ENCODE measurements around the gene TSSK2. TPM values are rescaled to one million over a fixed set of nuclear protein-coding genes. Genes with fewer than 3 reads are reported as not detected.

Gene TSSK2
- total and polyA plus RNA-seq, 2 donors from 2014 or later: not detected

DNA sequence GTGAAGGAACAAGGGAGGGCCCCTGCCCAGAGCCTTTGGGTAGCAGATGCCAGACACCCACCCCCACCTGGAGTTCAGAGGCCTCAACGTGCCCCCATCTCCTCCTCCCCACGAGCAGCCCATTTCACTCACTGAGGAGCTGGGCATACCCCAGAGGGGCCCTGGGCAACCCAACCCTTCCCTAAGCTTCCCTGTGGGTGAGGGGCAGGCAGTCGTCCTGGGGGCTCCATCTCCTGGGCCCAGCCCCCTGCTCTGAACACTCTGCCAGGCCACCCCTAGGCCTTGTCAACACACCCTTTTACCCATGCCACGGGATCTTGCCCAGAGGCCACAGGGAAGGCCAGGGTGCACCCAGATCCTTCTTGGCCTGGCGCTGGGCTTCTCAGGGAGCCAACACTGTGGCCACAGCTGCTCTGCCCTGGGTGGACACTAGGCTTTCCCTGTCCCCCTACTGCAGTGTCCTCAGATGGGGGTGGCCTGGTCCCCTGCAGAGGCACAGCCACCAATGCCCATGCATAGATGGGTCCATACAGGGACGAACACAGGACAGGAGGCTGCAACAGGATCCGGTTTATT is 44.0 kb downstream of the TSSK2 start:
- H3K27ac ChIP-seq (ENCODE audit: low read depth in 2 of 2, low read length in 2 of 2): no peak overlapping the region

DNA sequence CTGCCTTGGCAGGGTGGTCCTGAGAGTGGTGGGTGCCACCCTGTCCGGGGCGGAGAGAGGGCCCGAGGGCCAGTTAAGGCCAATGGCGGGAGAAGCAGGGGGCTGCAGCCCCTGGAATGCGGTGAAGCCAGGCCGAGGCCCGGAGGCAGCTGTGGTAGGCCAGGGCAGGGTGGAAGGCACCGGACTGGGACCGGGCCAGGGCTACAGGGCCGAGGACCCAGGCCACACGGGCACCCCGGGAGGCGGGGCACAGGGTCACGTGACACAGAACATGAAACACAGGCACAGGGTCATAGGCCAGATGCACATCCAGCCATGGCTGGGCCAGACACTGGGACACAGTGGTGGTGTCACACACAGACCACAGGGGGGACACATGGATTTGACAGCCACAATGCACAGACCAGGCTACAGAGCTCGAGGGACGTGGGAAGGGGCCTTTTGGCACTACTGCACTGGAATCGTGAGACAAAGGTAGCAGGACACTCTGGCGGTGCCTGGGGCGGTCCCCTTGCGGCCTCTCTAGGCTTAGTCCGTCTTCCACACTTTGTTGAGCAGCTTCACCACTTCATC is 44.6 kb downstream of the TSSK2 start:
- H3K27me3 ChIP-seq (ENCODE audit: control insufficient read depth, insufficient read depth, low read length): no peaks in the 10 kb centered on the region
- peaks cover 0 to 57% (median 22%) of the 10 kb centered on the region in 3 donors for H3K4me1 ChIP-seq (ENCODE audit: control insufficient read depth in 2 of 3, insufficient read depth in 2 of 3, low read depth in 1 of 3, low read length in 3 of 3)
- DNase-seq: peak in 1 of 5 donors; percentile 51
- H3K36me3 ChIP-seq (ENCODE audit: control insufficient read depth in 2 of 3, insufficient read depth in 3 of 3, low read length in 3 of 3): no peaks in the 10 kb centered on the region
- no peak overlapping the region for H3K4me3 ChIP-seq (ENCODE audit: low read length in 3 of 3)
- H3K27ac ChIP-seq (ENCODE audit: low read depth in 2 of 2, low read length in 2 of 2): no peak overlapping the region
- intact Hi-C loops (cut with DNase I): no loop called here
- no peak overlapping the region for H3K9ac ChIP-seq (ENCODE audit: low read length in 3 of 3)
- FAIRE-seq: no peak
- TF ChIP-seq, protein P1, sequence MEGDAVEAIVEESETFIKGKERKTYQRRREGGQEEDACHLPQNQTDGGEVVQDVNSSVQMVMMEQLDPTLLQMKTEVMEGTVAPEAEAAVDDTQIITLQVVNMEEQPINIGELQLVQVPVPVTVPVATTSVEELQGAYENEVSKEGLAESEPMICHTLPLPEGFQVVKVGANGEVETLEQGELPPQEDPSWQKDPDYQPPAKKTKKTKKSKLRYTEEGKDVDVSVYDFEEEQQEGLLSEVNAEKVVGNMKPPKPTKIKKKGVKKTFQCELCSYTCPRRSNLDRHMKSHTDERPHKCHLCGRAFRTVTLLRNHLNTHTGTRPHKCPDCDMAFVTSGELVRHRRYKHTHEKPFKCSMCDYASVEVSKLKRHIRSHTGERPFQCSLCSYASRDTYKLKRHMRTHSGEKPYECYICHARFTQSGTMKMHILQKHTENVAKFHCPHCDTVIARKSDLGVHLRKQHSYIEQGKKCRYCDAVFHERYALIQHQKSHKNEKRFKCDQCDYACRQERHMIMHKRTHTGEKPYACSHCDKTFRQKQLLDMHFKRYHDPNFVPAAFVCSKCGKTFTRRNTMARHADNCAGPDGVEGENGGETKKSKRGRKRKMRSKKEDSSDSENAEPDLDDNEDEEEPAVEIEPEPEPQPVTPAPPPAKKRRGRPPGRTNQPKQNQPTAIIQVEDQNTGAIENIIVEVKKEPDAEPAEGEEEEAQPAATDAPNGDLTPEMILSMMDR (IDR thresholded peaks at IDR 0.05; ENCODE audit: borderline replicate concordance, extremely low read depth, insufficient read depth): no peak
- H3K9me3 ChIP-seq (ENCODE audit: control insufficient read depth in 2 of 3, insufficient read depth in 1 of 3, low read length in 3 of 3): no peaks in the 10 kb centered on the region

More for the DNA sequence above, 44.0 kb downstream of the TSSK2 start:
- Histone ChIP-seq H3K4me3 (ENCODE audit: low read length in 3 of 3) (no peak overlapping the region), H3K36me3 (ENCODE audit: control insufficient read depth in 2 of 3, insufficient read depth in 3 of 3, low read length in 3 of 3) (no peaks in the 10 kb centered on the region), H3K9me3 (ENCODE audit: control insufficient read depth in 2 of 3, insufficient read depth in 1 of 3, low read length in 3 of 3) (no peaks in the 10 kb centered on the region), H3K4me1 (ENCODE audit: control insufficient read depth in 2 of 3, insufficient read depth in 2 of 3, low read depth in 1 of 3, low read length in 3 of 3) (peaks cover 0 to 63% (median 22%) of the 10 kb centered on the region in 3 donors), H3K9ac (ENCODE audit: low read length in 3 of 3) (no peak overlapping the region), H3K27me3 (ENCODE audit: control insufficient read depth, insufficient read depth, low read length) (peaks cover 2% of the 10 kb centered on the region)
- no peak for DNase-seq
- TF ChIP-seq, protein P1 (IDR thresholded peaks at IDR 0.05; ENCODE audit: borderline replicate concordance, extremely low read depth, insufficient read depth): no peak
- FAIRE-seq: no peak
- intact Hi-C loops (cut with DNase I): no loop called here

DNA sequence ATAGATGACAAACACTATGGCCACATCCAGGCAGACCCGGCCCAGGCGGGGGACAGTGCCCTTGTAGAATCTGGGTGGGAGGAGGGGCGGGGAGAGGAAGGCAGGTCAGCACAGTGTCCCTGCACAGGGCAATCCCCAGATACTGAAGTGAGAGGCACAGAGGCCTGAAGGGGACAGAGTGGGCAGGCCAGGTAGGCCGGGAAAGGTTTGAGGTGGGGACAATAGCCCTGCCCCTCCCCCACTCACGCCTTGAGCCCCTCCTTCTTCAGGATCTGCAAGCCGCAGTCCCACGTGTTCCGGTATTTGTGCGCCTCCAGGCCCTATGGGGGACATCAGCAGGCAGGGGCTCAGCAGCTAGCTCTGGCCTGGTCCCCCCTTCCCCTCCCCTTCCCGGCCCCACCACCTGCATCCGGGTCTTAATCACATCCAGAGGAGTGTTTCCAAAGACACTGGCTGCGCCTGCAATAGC is 45.1 kb downstream of the TSSK2 start:
- TF ChIP-seq, protein P1 (IDR thresholded peaks at IDR 0.05; ENCODE audit: borderline replicate concordance, extremely low read depth, insufficient read depth): no peak
- H3K27me3 ChIP-seq (ENCODE audit: control insufficient read depth, insufficient read depth, low read length): no peaks in the 10 kb centered on the region
- H3K4me1 ChIP-seq (ENCODE audit: control insufficient read depth in 2 of 3, insufficient read depth in 2 of 3, low read depth in 1 of 3, low read length in 3 of 3): peaks cover 0 to 54% (median 22%) of the 10 kb centered on the region in 3 donors
- H3K9me3 ChIP-seq (ENCODE audit: control insufficient read depth in 2 of 3, insufficient read depth in 1 of 3, low read length in 3 of 3): no peaks in the 10 kb centered on the region
- H3K27ac ChIP-seq (ENCODE audit: low read depth in 2 of 2, low read length in 2 of 2): no peak overlapping the region
- no peak for FAIRE-seq
- H3K9ac ChIP-seq (ENCODE audit: low read length in 3 of 3): no peak overlapping the region
- no peaks in the 10 kb centered on the region for H3K36me3 ChIP-seq (ENCODE audit: control insufficient read depth in 2 of 3, insufficient read depth in 3 of 3, low read length in 3 of 3)
- no peak overlapping the region for H3K4me3 ChIP-seq (ENCODE audit: low read length in 3 of 3)
- intact Hi-C loops (cut with DNase I): no loop called here
- peak in 1 of 5 donors; percentile 71 for DNase-seq

Measured in kidney (tissue), 14 donors.